Cardiac septum (tissue), 1 donor: ENCODE data around the gene CSTA. TPM values are rescaled to one million over a fixed set of nuclear protein-coding genes. Genes with fewer than 3 reads are reported as not detected.
"Not testable (repeated sequence)": the region's sequence is repeated elsewhere in the genome, so short reads cannot be mapped to it uniquely, and the experiment has no call there.

Experiments used
- DNase-seq: peaks from one replicate; pipeline ENCODE4 v3.0.0-alpha.2; 2020; ENCODE audit warnings: low spot score
- intact Hi-C: fragments of 100-400 bp; cut with DNase I; formaldehyde crosslinking; loops from one replicate; pipeline ENCODE4 v1.14.0; 2022
- total RNA-seq: library from RNA; stranded (reverse); fragmentation: NEBNext Ultra II Directional; extraction: Animal tissue kit (Norgen Biotek cat#: 25700); gene quantifications from one replicate; pipeline ENCODE4 v1.2.1, GENCODE V29; 2021
- donor health status: DM: no; HTN: no; CAD: no.

Gene CSTA
- total RNA-seq, 1 donor from 2014 or later, result 2.0 TPM

GRCh38 chr3:122365582-122366378 is 40.7 kb downstream of the CSTA start:
- DNase-seq, intact Hi-C loops: not testable (repeated sequence)

- intact Hi-C loops, result no loop called here
- no peak for DNase-seq
Observed at GRCh38 chr3:122366379-122366749, 41.3 kb downstream of the CSTA start.

- no peak for DNase-seq
- intact Hi-C loops, result no loop called here
Observed at GRCh38 chr3:122374034-122374433, 49.0 kb downstream of the CSTA start.

- no peak for DNase-seq
- intact Hi-C loops, result no loop called here
Observed at GRCh38 chr3:122377975-122378374, 52.9 kb downstream of the CSTA start.

- intact Hi-C loops, result loop anchor here (2.0 kb wide), 1 partner anchor 34 kb away; the partner anchor contains the start of gene WDR5B
- DNase-seq, result peak; percentile 95
Observed at GRCh38 chr3:122382888-122383666, 58.0 kb downstream of the CSTA start, which contains the start of gene MIX23. MIX23 (minus strand) TSS chr3:122383231; CDS start chr3:122383224, 7 bp downstream.

GRCh38 chr3:122383771-122384697 is 59.0 kb downstream of the CSTA start, which contains the start of gene FAM162A:
FAM162A (plus strand) TSS chr3:122384182; CDS start chr3:122384266, 84 bp downstream.
- peak; percentile 98 for DNase-seq
- intact Hi-C loops, result loop anchor here (2.0 kb wide), 1 partner anchor 33 kb away; the partner anchor contains the start of gene WDR5B

- intact Hi-C loops, result no loop called here
- no peak for DNase-seq
Observed at GRCh38 chr3:122387709-122388108, 62.7 kb downstream of the CSTA start.

- intact Hi-C loops, result no loop called here
- DNase-seq, result no peak
Observed at GRCh38 chr3:122389197-122389596, 64.1 kb downstream of the CSTA start.

GRCh38 chr3:122389892-122390291 is 64.8 kb downstream of the CSTA start:
- intact Hi-C loops, result loop anchor here (5.0 kb wide), 1 partner anchor 292 kb away; the partner anchor contains the start of gene PARP14
- DNase-seq, result no peak

GRCh38 chr3:122390665-122391064 is 65.6 kb downstream of the CSTA start:
- DNase-seq, result no peak
- intact Hi-C loops, result loop anchor here (5.0 kb wide), 1 partner anchor 292 kb away; the partner anchor contains the start of gene PARP14

Other genes starting within 250 kb of the CSTA start
- not detected for gene CASR, start 141.6 kb upstream of the CSTA start, total RNA-seq
- gene MIX23, start 58.0 kb downstream of the CSTA start, total RNA-seq, result 24.8 TPM
- gene FAM162A, start 58.9 kb downstream of the CSTA start, total RNA-seq, result 109 TPM
- 2.7 TPM for gene WDR5B, start 90.8 kb downstream of the CSTA start, total RNA-seq
- gene KPNA1, start 189.7 kb downstream of the CSTA start, total RNA-seq, result 94.7 TPM
- gene PARP9, start 239.1 kb downstream of the CSTA start, total RNA-seq, result 15.0 TPM
- gene DTX3L, start 239.1 kb downstream of the CSTA start, total RNA-seq, result 14.3 TPM